HepG2 (cell line): ENCODE data around the gene GLT1D1. TPM values are rescaled to one million over a fixed set of nuclear protein-coding genes. Genes with fewer than 3 reads are reported as not detected.
A peak's percentile ranks its signal among the peaks of the same experiment; 100 is the strongest.

Experiments used
- ATAC-seq: fragments of 200-7000 bp; cut with Tn5 transposase; 3 replicates; pipeline ENCODE4 v1.9.1; 2020; ENCODE audit warnings: mild to moderate bottlenecking, moderate library complexity
- BruUV-seq: library from RNA; stranded (reverse); fragments of 400-500 nt; replicated peaks from 2 replicates; lab custom pipeline; 2021; lab: Mats Ljungman, UMichigan
- CTCF ChIA-PET: fragments of 300-600 bp; formaldehyde crosslinking; extraction: SDS; loops from one replicate; lab custom pipeline; 2021; ENCODE audit warnings: low total read pairs, inconsistent platforms, low intra/inter-chr PET ratio; lab: Yijun Ruan, JAX
- POLR2A ChIA-PET: fragments of 350-600 bp; sonication (Branson Sonifier 250); formaldehyde crosslinking; loops from one replicate; lab custom pipeline; 2020; ENCODE audit warnings: antibody characterized with exemption, inconsistent platforms; lab: Yijun Ruan, JAX
- DNase-seq: peaks from one replicate; pipeline ENCODE4 v3.0.0-alpha.2; 2015; ENCODE audit warnings: low spot score
- FAIRE-seq: peaks from 3 replicates; lab custom pipeline; 2011; peaks lifted over from hg19 to GRCh38; lab: Jason Lieb, UNC
- H2AFZ ChIP-seq: one replicate; pipeline ENCODE4 v1.6.1; 2011; ENCODE audit warnings: low read length, inconsistent platforms
- H3K27ac ChIP-seq: fragments of 300-600 bp; 3 replicates; pipeline ENCODE4 v1.8.0; 2011; ENCODE audit warnings: mixed run types, mild to moderate bottlenecking, mixed read lengths, low read length, inconsistent platforms; ENCODE audit not compliant: insufficient read depth; ENCODE audit errors: extremely low read length
- H3K27me3 ChIP-seq, 2 experiments: fragments of 200-600 bp in 1 of 2; 2 replicates in 1 of 2; 3 replicates in 1 of 2; pipeline versions ENCODE4 v1.6.0 to v1.8.0; 2011; ENCODE audit warnings: low read length in 2 of 2, mild to moderate bottlenecking in 2 of 2, moderate library complexity in 2 of 2, inconsistent platforms in 1 of 2; ENCODE audit not compliant: insufficient read depth in 2 of 2, control insufficient read depth in 1 of 2
- H3K36me3 ChIP-seq, 2 experiments: fragments of 200-600 bp in 1 of 2; replicated peaks in 1 of 2; 2 replicates in 1 of 2; 3 replicates in 1 of 2; pipeline versions ENCODE4 v1.5.1 to v1.8.0; 2011; ENCODE audit warnings: low read length in 2 of 2, inconsistent platforms in 1 of 2; ENCODE audit not compliant: insufficient read depth in 2 of 2, control insufficient read depth in 1 of 2
- H3K4me1 ChIP-seq: 2 replicates; pipeline ENCODE4 v1.5.1; 2012; ENCODE audit warnings: low read length, inconsistent platforms; ENCODE audit not compliant: insufficient read depth
- H3K4me2 ChIP-seq: 2 replicates; pipeline ENCODE4 v1.6.0; 2011; ENCODE audit warnings: low read depth, low read length, inconsistent platforms
- H3K4me3 ChIP-seq, 3 experiments: fragments of 200-600 bp in 1 of 3; sonication (generic), shearing (Covaris generic) in 1 of 3; replicated peaks in 1 of 3; 2 replicates each; pipeline ENCODE4 v1.5.1; 2011 to 2016; ENCODE audit warnings: low read length in 3 of 3, inconsistent platforms in 2 of 3, low read depth in 2 of 3, mild to moderate bottlenecking in 2 of 3, control low read depth in 1 of 3, mixed read lengths in 1 of 3; ENCODE audit not compliant: insufficient read depth in 1 of 3
- H3K79me2 ChIP-seq: one replicate; pipeline ENCODE4 v1.6.1; 2011; ENCODE audit warnings: low read length, inconsistent platforms; ENCODE audit not compliant: insufficient read depth
- H3K9ac ChIP-seq: 2 replicates; pipeline ENCODE4 v1.6.0; 2011; ENCODE audit warnings: mild to moderate bottlenecking, low read depth, low read length, inconsistent platforms; ENCODE audit not compliant: insufficient read depth
- H3K9me3 ChIP-seq: 2 replicates; pipeline ENCODE4 v1.5.1; 2012; ENCODE audit warnings: mild to moderate bottlenecking, low read length
- H4K20me1 ChIP-seq: 2 replicates; pipeline ENCODE4 v1.6.0; 2011; ENCODE audit warnings: inconsistent platforms, mild to moderate bottlenecking, low read length, moderate library complexity; ENCODE audit not compliant: insufficient read depth
- GABPB1 ChIP-seq: IDR thresholded peaks from 2 replicates; pipeline ENCODE4 v1.6.1; 2016; ENCODE audit warnings: mild to moderate bottlenecking, missing genetic modification reagents, moderate library complexity, missing compliant biosample characterization
- GPN1 ChIP-seq: sonication (generic); formaldehyde crosslinking; IDR thresholded peaks from 2 replicates; pipeline ENCODE4 v1.5.1; 2020; ENCODE audit warnings: missing genetic modification reagents, borderline replicate concordance
- HMGA1 ChIP-seq: sonication (generic); formaldehyde crosslinking; conservative IDR thresholded peaks from 2 replicates; pipeline ENCODE4 v1.4.0; 2020; ENCODE audit warnings: missing genetic modification reagents
- MIER3 ChIP-seq: IDR thresholded peaks from 2 replicates; pipeline ENCODE4 v1.6.1; 2016; ENCODE audit warnings: missing compliant biosample characterization, borderline replicate concordance
- RORA ChIP-seq: sonication (generic); formaldehyde crosslinking; IDR thresholded peaks from 2 replicates; pipeline ENCODE4 v1.5.0; 2020; ENCODE audit warnings: mild to moderate bottlenecking, missing genetic modification reagents, moderate library complexity
- TRIM24 ChIP-seq: sonication (generic); formaldehyde crosslinking; IDR thresholded peaks from 2 replicates; pipeline ENCODE4 v1.8.0; 2022; ENCODE audit warnings: mild to moderate bottlenecking, missing genetic modification reagents
- XRCC5 ChIP-seq: fragments of 200-400 bp; formaldehyde crosslinking; optimal IDR thresholded peaks from 2 replicates; pipeline ENCODE3; 2017; ENCODE audit warnings: mild to moderate bottlenecking, low read length
- ZFP36L1 ChIP-seq: sonication (generic); formaldehyde crosslinking; IDR thresholded peaks from 2 replicates; pipeline ENCODE4 v1.8.0; 2022; ENCODE audit warnings: mild to moderate bottlenecking, missing genetic modification reagents, moderate library complexity
- ZKSCAN5 ChIP-seq: sonication (generic); formaldehyde crosslinking; IDR thresholded peaks from 2 replicates; pipeline ENCODE4 v1.5.1; 2020; ENCODE audit warnings: mild to moderate bottlenecking, missing genetic modification reagents
- ZMYM3 ChIP-seq: sonication (generic); formaldehyde crosslinking; IDR thresholded peaks from 2 replicates; pipeline ENCODE4 v1.5.1; 2020; ENCODE audit warnings: mild to moderate bottlenecking, missing genetic modification reagents
- ZNF430 ChIP-seq: sonication (generic); formaldehyde crosslinking; IDR thresholded peaks from 2 replicates; pipeline ENCODE4 v1.9.0; 2021; ENCODE audit warnings: mild to moderate bottlenecking, missing genetic modification reagents
- WGBS: methylation state at CpG from one replicate; pipeline ENCODE4 v1.1.6; 2017; ENCODE audit warnings: low lambda C conversion rate; 5-methylcytosine and 5-hydroxymethylcytosine counted together
- in situ Hi-C: cut with HindIII; loops from 2 replicates; pipeline ENCODE4 v1.10.0; 2017; ENCODE audit warnings: low pct_unique_long_range_greater_than_20kb; ENCODE audit not compliant: extremely low pct_ligation_motif_present
- intact Hi-C: fragments of 100-400 bp; cut with micrococcal nuclease; formaldehyde crosslinking; loops from one replicate; pipeline ENCODE4 v1.10.0; 2022; ENCODE audit not compliant: unreplicated experiment
- polyA plus RNA-seq, 8 experiments: library from polyadenylated mRNA; depleted of rRNA in 3 of 8; stranded (reverse) in 7 of 8; unstranded in 1 of 8; fragments of >200 nt; fragmentation: Illumina TruSeq in 4 of 8; extraction: Trizol in 4 of 8; gene quantifications; 2 replicates each; pipeline versions ENCODE4 v1.2.1 to v1.2.3, GENCODE V29; 2011 to 2016; ENCODE audit warnings: low read depth in 4 of 8, missing spikeins in 1 of 8, mixed read lengths in 1 of 8; ENCODE audit not compliant: insufficient read depth in 1 of 8
- total RNA-seq, 5 experiments: library from RNA; depleted of rRNA; stranded (reverse); fragments of >200 nt; fragmentation: Illumina TruSeq; extraction: Trizol; gene quantifications; 2 replicates each; pipeline ENCODE4 v1.2.3, GENCODE V29; 2016; ENCODE audit warnings: low read depth in 1 of 5
- TF ChIP-seq, protein P1 (sequence below): sonication (generic); formaldehyde crosslinking; IDR thresholded peaks from 2 replicates; pipeline ENCODE4 v1.4.0; 2020; ENCODE audit warnings: mild to moderate bottlenecking, missing genetic modification reagents
- TF ChIP-seq, protein P2 (sequence below), 2 experiments: IDR thresholded peaks; 2 replicates each; pipeline ENCODE4 v1.6.1; 2011 to 2012; ENCODE audit warnings: low read length in 2 of 2, borderline replicate concordance in 1 of 2, low read depth in 1 of 2, mild to moderate bottlenecking in 1 of 2, moderate library complexity in 1 of 2
- TF ChIP-seq, protein P3 (sequence below): sonication (generic); formaldehyde crosslinking; IDR thresholded peaks from 2 replicates; pipeline ENCODE4 v1.8.0; 2022; ENCODE audit warnings: mild to moderate bottlenecking, missing genetic modification reagents
- TF ChIP-seq, protein P4 (sequence below): sonication (generic); formaldehyde crosslinking; conservative IDR thresholded peaks from 2 replicates; pipeline ENCODE4 v1.4.0; 2020; ENCODE audit warnings: missing genetic modification reagents

GLT1D1 gene
- total and polyA plus RNA-seq, 2 of the 13 experiments (the other 11 are each of a cell fraction or from before 2014, with no cell fraction given) = 0.09 to 0.17 TPM

DNA sequence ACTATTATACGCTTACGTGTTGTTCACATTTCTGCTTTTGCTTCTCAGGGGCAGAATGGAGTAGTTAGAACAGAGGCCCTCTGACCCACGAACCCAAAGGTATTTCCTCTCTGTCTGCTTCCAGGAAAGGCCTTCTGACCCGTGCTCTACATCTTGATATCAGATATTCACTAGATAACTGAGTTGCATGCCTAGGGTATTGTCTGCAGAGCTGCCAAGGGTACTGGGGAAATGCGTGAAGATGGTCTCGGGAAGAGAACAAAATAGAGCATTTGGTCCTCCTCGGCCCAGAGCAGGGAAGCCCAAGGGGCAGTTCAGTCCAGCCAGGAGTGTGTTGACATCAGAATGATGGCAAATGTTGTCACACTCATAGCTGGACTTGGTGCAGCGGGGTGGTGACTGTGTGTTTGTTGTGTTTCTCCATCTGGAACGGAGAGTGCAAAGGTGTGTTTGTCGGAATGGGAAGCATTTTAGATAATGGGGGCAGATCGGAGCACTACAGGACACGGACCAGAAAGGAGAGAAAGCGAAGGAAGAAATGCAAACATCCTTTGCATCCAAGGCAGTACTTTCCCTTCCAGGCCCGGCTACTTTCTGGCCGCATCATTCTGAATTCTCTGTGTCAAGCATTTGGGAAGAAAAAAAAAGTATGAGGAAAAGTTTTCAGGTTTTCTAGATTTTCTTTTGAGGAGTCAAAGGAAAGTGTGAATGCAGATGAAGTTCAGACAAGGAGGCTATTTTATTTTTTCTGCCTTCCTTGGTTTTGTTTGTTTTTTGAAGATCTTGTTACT, 8.1 kb downstream of the GLT1D1 start:
- no peaks in the 10 kb centered on the region; a peak in 1 of 5 replicates for H3K27me3 ChIP-seq
- BruUV-seq = no TSS peak
- no peaks in the 10 kb centered on the region for H3K36me3 ChIP-seq
- DNase-seq = peak; percentile 80
- H3K4me2 ChIP-seq = peak overlapping the region; percentile 78
- in situ Hi-C loops (no loop called here), intact Hi-C loops (no loop called here)
- H3K9me3 ChIP-seq = no peaks in the 10 kb centered on the region
- no peaks in the 10 kb centered on the region for H4K20me1 ChIP-seq
- peak overlapping the region; percentile 31 for H2AFZ ChIP-seq
- no peaks in the 10 kb centered on the region for H3K79me2 ChIP-seq
- CTCF ChIA-PET = no interaction called here
- peaks cover 41% of the 10 kb centered on the region for H3K4me1 ChIP-seq
- POLR2A ChIA-PET = interaction anchor here (1.0 to 2.7 kb wide), 2 partner anchors 37 to 43 kb away, joined by 3 to 11 read pairs; partner anchors contain the start of gene SLC15A4
- peak overlapping the region; percentile 56 for H3K27ac ChIP-seq
- WGBS = 2% methylated on average over 15 of the region's 15 CpGs
- H3K4me3 ChIP-seq = peak overlapping the region in 2 of 3 experiments; percentile 16 to 44; a peak in 2 of 6 replicates
- peak; percentile 93 for FAIRE-seq
- peak overlapping the region; percentile 34; the same call in 1 of the 2 replicates for H3K9ac ChIP-seq
- peak; percentile 91 for ATAC-seq
- TF ChIP-seq, protein P1, sequence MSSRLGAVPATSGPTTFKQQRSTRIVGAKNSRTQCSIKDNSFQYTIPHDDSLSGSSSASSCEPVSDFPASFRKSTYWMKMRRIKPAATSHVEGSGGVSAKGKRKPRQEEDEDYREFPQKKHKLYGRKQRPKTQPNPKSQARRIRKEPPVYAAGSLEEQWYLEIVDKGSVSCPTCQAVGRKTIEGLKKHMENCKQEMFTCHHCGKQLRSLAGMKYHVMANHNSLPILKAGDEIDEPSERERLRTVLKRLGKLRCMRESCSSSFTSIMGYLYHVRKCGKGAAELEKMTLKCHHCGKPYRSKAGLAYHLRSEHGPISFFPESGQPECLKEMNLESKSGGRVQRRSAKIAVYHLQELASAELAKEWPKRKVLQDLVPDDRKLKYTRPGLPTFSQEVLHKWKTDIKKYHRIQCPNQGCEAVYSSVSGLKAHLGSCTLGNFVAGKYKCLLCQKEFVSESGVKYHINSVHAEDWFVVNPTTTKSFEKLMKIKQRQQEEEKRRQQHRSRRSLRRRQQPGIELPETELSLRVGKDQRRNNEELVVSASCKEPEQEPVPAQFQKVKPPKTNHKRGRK (CRISPR knock-in tag) = no peak
- TF ChIP-seq XRCC5 (peak; percentile 43), MIER3 (CRISPR knock-in tag) (peak; percentile 31; the same call in 1 of the 2 replicates), ZFP36L1 (CRISPR knock-in tag) (no peak), RORA (CRISPR knock-in tag) (no peak), GPN1 (CRISPR knock-in tag) (no peak), HMGA1 (CRISPR knock-in tag) (no peak), GABPB1 (CRISPR knock-in tag) (peak; percentile 55; the same call in 1 of the 2 replicates), ZMYM3 (peak; percentile 59; the same call in 1 of the 2 replicates), ZKSCAN5 (CRISPR knock-in tag) (no peak), TRIM24 (CRISPR knock-in tag) (no peak), ZNF430 (CRISPR knock-in tag) (0 out of 2 replicates have a peak, but pooled peaks have one; percentile 30)
- TF ChIP-seq, protein P2, sequence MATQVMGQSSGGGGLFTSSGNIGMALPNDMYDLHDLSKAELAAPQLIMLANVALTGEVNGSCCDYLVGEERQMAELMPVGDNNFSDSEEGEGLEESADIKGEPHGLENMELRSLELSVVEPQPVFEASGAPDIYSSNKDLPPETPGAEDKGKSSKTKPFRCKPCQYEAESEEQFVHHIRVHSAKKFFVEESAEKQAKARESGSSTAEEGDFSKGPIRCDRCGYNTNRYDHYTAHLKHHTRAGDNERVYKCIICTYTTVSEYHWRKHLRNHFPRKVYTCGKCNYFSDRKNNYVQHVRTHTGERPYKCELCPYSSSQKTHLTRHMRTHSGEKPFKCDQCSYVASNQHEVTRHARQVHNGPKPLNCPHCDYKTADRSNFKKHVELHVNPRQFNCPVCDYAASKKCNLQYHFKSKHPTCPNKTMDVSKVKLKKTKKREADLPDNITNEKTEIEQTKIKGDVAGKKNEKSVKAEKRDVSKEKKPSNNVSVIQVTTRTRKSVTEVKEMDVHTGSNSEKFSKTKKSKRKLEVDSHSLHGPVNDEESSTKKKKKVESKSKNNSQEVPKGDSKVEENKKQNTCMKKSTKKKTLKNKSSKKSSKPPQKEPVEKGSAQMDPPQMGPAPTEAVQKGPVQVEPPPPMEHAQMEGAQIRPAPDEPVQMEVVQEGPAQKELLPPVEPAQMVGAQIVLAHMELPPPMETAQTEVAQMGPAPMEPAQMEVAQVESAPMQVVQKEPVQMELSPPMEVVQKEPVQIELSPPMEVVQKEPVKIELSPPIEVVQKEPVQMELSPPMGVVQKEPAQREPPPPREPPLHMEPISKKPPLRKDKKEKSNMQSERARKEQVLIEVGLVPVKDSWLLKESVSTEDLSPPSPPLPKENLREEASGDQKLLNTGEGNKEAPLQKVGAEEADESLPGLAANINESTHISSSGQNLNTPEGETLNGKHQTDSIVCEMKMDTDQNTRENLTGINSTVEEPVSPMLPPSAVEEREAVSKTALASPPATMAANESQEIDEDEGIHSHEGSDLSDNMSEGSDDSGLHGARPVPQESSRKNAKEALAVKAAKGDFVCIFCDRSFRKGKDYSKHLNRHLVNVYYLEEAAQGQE (IDR thresholded peaks at IDR 0.05; ENCODE audit: borderline replicate concordance in 1 of 2, low read depth in 1 of 2, low read length in 2 of 2) = no peak
- TF ChIP-seq, protein P3, sequence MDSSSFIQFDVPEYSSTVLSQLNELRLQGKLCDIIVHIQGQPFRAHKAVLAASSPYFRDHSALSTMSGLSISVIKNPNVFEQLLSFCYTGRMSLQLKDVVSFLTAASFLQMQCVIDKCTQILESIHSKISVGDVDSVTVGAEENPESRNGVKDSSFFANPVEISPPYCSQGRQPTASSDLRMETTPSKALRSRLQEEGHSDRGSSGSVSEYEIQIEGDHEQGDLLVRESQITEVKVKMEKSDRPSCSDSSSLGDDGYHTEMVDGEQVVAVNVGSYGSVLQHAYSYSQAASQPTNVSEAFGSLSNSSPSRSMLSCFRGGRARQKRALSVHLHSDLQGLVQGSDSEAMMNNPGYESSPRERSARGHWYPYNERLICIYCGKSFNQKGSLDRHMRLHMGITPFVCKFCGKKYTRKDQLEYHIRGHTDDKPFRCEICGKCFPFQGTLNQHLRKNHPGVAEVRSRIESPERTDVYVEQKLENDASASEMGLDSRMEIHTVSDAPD (CRISPR knock-in tag) = no peak
- TF ChIP-seq, protein P4, sequence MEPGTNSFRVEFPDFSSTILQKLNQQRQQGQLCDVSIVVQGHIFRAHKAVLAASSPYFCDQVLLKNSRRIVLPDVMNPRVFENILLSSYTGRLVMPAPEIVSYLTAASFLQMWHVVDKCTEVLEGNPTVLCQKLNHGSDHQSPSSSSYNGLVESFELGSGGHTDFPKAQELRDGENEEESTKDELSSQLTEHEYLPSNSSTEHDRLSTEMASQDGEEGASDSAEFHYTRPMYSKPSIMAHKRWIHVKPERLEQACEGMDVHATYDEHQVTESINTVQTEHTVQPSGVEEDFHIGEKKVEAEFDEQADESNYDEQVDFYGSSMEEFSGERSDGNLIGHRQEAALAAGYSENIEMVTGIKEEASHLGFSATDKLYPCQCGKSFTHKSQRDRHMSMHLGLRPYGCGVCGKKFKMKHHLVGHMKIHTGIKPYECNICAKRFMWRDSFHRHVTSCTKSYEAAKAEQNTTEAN (CRISPR knock-in tag) = peak; percentile 92
